HG03565 (cell line): Measurements from ENCODE around the gene GIGYF1.

Source experiments
- ATAC-seq: cut with Tn5 transposase; IDR thresholded peaks from one replicate; pipeline ENCODE4 v1.9.1; 2021; ENCODE audit warnings: mild to moderate bottlenecking, moderate library complexity; ENCODE audit not compliant: unreplicated experiment

The GIGYF1 gene

DNA sequence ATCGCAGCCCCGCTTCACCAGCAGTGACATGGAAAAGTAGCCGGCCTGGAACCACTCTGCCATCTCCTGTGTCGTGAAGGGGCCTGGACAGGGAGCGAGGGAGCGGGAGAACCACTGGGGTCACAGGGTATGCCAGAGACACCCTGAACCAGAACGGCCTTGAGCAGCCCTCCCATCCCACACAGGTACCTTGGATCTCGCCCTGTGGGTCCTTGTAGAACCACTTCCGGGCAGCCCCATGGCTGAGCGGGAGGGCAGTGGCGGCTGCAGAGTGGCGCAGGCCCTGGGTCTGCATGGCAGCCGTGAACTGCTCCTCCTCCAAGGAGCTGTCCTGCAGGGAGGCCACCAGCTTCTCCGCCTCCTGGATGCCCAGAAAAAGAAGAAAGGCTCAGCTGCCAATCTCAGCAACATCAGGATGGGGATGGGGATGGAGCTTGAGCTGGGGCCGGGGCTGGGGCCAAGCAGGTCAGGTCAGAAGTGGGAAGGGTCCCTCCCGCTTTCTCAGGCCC lies 9.5 kb downstream of the GIGYF1 start:
- no peak for ATAC-seq

DNA sequence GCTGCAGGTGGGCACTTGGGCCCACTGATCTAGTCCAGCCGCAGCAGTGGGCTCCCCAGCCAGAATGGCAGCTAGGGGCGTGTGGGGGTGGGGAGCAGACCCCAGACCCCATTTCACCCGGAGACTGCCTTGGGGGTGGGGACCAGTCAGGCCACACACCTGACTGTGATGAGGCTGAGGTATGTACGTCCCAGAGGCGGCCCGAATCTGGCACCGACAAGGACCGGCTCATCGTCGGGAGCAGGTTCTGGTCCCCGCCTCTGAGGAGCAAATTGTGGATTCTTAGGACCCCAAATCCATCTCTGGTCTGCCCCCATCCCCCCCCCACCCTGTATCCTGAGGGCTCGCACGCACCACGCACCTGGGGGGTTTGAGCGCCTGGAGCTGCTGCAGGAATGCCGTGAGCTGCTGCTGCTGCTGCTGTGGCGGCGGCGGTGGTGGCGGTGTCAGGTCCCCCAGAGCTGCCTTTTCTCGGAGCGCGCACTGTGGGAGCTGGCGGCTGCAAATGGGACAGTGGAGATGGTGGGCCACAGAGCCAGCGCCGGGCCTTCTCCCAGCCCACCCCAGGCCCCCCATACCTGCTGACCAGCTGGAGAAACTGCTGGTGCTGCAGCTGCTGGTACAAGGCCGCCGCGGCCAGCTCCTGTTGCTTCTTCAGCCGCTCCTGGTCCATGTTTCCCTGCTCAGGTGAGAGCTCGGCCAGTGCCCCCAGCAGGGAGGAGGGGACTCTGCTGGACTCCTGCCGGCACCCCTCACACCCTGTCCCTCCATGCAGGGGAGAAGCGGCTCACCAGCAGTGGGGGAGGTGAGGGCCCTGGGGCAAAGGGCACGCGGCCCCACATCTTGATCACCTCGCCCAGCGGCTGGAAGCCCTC lies 10.2 kb downstream of the GIGYF1 start:
- ATAC-seq = no peak

DNA sequence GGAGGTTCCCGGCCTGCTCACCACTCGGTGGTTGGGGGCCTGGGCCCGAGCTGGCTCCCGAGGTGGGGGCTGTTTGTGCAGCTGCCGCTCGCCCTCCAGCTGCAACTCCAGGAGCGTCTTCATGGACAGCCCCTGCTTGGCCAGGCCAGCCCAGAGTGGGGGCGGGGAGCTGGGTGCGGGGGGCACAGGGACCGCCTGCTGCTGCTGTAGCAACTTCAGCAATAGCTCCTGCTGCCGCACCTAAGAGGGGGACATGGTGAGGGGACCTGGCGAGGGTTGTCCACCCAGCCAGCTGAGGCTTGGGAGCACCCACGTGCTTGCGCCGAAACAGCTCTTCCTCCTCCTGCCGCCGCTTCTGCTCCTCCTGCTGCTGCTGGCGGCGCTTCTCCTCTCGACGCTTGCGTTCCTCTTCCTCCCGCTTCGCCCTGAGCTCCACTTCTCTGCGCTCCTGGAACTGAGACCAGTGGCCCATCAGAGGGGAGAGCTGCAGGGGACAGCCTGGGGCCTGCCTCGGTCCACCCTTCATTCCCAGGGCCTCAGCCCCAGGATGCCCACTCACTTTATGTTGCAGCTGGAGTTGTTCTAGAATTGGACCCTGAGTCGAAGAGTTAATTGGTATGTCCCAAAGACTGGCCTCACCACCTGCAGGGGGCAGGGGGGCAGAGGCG lies 10.9 kb downstream of the GIGYF1 start:
- no peak for ATAC-seq

DNA sequence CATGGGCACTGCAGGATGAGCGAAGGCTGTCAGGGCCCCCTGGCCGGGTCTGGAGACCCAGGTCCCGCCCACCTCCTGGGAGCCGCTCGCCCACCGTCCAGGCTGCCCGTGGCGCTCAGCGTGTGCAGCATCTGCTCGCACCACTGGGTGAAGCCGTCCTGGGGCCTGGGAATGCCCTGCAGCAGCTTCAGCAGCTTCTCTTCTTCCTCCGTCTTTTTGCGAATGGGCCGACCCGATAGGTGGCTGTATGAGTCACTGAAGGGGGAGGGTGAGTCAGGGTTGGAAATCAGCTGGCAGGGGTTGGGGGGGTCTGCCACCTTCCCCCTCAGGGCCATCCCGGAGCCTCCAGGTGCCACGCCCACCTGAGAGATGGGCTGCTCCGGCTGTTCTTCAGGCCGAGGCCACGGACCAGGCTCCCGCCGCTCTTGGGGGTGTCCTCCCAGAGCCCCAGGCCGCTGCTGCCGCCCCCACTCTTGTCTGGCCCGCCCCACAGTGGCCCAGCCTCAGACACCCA lies 11.8 kb downstream of the GIGYF1 start:
- no peak for ATAC-seq

DNA sequence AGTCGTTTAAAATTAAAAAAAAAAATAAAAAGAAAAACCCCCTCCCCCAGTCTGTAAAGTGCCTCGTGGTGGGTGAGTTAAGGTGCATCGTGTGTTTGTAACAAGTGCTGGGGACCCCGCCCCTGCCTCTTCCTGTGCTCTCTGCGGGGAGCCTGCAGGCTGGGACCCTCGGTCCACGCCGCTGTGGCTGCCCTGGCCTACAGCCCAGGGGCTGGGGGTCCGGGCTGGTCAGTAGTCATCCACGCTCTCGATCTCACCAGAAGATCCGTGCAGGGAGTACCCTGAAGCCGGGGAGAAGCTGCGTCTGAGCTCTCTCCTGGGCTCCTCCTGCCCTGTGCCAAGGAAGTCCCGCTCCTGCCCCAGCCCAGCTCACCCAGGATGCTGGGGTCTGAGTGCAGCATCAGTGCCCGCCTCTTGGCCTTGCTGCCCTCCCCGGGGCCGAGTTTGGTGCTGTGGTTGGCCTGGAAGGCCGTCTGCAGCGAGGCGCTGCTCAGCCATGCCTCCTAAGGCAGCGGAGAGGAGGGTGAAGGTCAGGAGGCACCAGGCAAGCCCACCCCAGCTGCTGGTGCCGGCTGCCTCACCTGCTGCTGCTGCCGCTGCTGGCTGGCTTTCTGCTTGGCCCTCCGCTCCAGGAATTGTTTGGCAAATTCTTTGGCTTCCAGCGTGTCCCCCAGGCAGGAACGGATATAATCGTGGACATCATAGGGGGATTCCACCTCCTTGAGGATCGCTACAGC lies 12.4 kb downstream of the GIGYF1 start:
- no peak for ATAC-seq

- no peak for ATAC-seq
Measured at GRCh38 chr7:100680576-100681271, 13.3 kb downstream of the GIGYF1 start.

- ATAC-seq = no peak
Measured at GRCh38 chr7:100679927-100680575, 14.0 kb downstream of the GIGYF1 start.

- ATAC-seq = no peak
Measured at GRCh38 chr7:100679129-100679926, 14.7 kb downstream of the GIGYF1 start.

GRCh38 chr7:100678291-100678984 lies 15.6 kb downstream of the GIGYF1 start:
- ATAC-seq = no peak

GRCh38 chr7:100677308-100678267 lies 16.5 kb downstream of the GIGYF1 start:
- ATAC-seq = no peak

- ATAC-seq = no peak
Measured at GRCh38 chr7:100676501-100677306, 17.3 kb downstream of the GIGYF1 start.

GRCh38 chr7:100675581-100676350 lies 18.3 kb downstream of the GIGYF1 start:
- ATAC-seq = no peak

DNA sequence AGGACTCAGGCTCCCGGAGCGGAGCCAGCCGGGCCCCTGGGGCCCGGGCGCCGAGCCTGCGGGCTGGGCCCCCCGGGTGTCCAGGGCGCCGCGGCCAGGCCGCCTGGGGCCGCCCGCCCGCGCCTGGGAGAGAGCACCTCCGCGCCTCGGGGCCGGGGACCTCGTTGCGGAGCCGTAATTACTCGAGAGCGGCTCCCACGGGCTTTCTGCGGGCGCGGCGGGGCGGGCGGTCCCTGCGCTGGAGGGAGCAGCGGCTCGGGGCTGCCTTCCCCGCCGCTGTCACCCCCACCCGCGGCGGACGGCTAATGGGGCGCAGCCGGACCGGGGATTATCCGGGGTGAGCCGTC lies 19.0 kb downstream of the GIGYF1 start:
- ATAC-seq = no peak

GRCh38 chr7:100674411-100675104 lies 19.5 kb downstream of the GIGYF1 start:
- no peak for ATAC-seq

- ATAC-seq = no peak
Measured at GRCh38 chr7:100673942-100674410, 20.1 kb downstream of the GIGYF1 start.
